ENCODE results near the gene ABCC11. TPM values are rescaled to one million over a fixed set of nuclear protein-coding genes. Genes with fewer than 3 reads are reported as not detected.
"Not testable (repeated sequence)": the region's sequence is repeated elsewhere in the genome, so short reads cannot be mapped to it uniquely, and the experiment has no call there.

The ABCC11 gene
- total RNA-seq, 2 donors from 2014 or later, result not detected

DNA sequence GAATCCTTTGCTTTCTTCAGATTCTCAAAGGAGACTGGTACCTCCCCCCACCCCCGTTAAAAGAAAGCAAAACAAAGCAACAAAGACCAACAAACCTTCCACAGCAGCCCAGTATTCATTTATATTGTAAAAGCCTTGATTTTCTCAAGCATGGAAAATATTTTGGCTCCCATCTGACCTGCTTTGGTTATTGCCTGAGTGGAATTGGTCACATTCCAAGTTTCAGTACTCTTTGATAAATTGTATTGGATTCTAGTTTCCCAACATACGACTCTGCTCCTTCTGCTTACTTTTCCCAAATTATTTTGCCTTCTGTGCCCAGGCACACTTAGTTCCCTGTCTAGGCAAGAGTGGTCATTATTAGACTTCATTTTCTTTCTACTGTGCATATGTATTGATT lies 1.3 kb downstream of the ABCC11 start:
- H3K4me3 ChIP-seq, result no peak overlapping the region
- TF ChIP-seq, protein P1, sequence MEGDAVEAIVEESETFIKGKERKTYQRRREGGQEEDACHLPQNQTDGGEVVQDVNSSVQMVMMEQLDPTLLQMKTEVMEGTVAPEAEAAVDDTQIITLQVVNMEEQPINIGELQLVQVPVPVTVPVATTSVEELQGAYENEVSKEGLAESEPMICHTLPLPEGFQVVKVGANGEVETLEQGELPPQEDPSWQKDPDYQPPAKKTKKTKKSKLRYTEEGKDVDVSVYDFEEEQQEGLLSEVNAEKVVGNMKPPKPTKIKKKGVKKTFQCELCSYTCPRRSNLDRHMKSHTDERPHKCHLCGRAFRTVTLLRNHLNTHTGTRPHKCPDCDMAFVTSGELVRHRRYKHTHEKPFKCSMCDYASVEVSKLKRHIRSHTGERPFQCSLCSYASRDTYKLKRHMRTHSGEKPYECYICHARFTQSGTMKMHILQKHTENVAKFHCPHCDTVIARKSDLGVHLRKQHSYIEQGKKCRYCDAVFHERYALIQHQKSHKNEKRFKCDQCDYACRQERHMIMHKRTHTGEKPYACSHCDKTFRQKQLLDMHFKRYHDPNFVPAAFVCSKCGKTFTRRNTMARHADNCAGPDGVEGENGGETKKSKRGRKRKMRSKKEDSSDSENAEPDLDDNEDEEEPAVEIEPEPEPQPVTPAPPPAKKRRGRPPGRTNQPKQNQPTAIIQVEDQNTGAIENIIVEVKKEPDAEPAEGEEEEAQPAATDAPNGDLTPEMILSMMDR (IDR thresholded peaks at IDR 0.05), result no peak
- no peaks in the 10 kb centered on the region for H3K36me3 ChIP-seq
- H3K27me3 ChIP-seq, result no peaks in the 10 kb centered on the region
- H3K27ac ChIP-seq, result no peak overlapping the region
- H3K9me3 ChIP-seq, result no peaks in the 10 kb centered on the region
- DNase-seq (ENCODE audit: low spot score), result no peak
- peaks cover 0 to 32% of the 10 kb centered on the region in 2 donors for H3K4me1 ChIP-seq

DNA sequence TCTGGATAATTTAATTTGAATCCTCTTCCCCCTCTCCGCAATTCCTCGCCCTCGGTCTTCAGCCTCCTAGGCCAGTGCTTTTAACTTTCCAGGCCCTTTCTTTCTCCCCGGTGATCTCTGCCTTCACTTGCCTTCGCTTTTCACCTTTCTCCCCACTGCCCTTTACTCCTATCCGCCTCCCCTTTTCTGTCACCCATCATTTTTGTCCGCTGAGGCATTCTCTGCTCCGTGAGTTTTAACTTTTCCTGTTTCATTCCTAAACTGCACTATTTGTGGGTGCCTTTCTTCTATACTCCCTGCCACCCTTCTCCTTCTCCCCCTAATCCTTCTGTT lies 2.5 kb downstream of the ABCC11 start:
- no peaks in the 10 kb centered on the region for H3K27me3 ChIP-seq
- no peaks in the 10 kb centered on the region for H3K36me3 ChIP-seq
- peaks cover 0 to 32% of the 10 kb centered on the region in 2 donors for H3K4me1 ChIP-seq
- peak overlapping the region; percentile 83 to 96 for H3K4me3 ChIP-seq
- H3K9me3 ChIP-seq, result no peaks in the 10 kb centered on the region
- H3K27ac ChIP-seq, result peak overlapping the region; percentile 81 to 88
- TF ChIP-seq, protein P1 (IDR thresholded peaks at IDR 0.05), result no peak
- DNase-seq (ENCODE audit: low spot score), result no peak

DNA sequence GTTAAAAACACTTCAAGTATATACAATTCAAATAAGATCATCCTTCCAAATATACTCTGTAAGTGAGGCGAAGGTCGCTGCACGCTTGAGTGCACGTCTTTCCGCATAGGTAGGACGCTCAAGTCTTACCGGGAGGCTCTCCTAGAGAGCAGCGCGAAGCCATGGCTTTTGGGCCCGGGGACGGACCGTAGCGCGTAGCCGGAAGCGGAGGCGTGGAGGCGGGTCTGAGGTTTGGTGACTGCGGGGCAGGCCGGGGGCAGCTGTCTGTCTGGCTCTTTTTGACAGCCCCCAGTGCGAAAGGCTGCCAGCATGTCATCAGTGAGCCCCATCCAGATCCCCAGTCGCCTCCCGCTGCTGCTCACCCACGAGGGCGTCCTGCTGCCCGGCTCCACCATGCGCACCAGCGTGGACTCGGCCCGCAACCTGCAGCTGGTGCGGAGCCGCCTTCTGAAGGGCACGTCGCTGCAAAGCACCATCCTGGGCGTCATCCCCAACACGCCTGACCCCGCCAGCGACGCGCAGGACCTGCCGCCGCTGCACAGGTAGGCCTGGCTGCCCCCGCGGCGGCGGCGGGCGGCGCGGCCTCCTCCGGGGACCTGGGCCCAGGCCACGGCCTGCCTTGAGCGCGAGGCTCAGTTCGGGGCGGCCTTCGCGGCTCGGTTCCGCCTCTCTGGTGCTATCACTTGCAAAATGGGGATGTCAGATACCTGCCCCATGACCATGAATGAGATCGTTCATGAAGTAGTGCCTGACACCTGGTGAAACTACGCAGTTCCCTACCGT lies 3.1 kb downstream of the ABCC11 start, which contains the start of gene LONP2:
TSS of gene LONP2 (plus strand) at position 221 of the 783 bp plus-strand sequence. CDS start at position 310, 89 bp downstream.
- H3K27ac ChIP-seq, result peak within 1 kb of the TSS; percentile 81 to 88
- H3K4me3 ChIP-seq, result peak within 1 kb of the TSS; percentile 83 to 96
- H3K4me1 ChIP-seq, result peaks cover 0 to 32% of the 10 kb centered on the region in 2 donors
- TF ChIP-seq, protein P1 (IDR thresholded peaks at IDR 0.05), result peak in 1 of 2 donors; percentile 16
- no peaks in the 10 kb centered on the region for H3K9me3 ChIP-seq
- H3K27me3 ChIP-seq, result no peaks in the 10 kb centered on the region
- DNase-seq (ENCODE audit: low spot score), result peak; percentile 84
- H3K36me3 ChIP-seq, result no peaks in the 10 kb centered on the region

DNA sequence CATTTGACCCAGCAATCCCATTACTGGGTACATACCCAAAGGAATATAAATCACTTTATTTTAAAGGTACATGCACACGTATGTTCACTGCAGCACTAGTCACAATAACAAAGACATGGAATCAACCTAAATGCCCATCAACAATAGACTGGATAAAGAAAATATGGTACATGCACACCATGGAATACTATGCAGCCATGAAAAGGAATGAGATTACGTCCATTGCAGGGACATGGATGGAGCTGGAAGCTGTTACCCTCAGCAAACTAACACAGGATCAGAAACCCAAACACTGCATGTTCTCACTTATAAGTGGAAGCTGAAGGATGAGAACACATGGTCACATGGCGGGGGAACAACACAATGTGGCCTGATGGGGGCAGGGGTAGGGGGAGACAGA lies 7.2 kb downstream of the ABCC11 start:
- not testable (repeated sequence) for H3K36me3 ChIP-seq; DNase-seq (ENCODE audit: low spot score); H3K4me3 ChIP-seq; H3K9me3 ChIP-seq; H3K27ac ChIP-seq; H3K4me1 ChIP-seq; H3K27me3 ChIP-seq

DNA sequence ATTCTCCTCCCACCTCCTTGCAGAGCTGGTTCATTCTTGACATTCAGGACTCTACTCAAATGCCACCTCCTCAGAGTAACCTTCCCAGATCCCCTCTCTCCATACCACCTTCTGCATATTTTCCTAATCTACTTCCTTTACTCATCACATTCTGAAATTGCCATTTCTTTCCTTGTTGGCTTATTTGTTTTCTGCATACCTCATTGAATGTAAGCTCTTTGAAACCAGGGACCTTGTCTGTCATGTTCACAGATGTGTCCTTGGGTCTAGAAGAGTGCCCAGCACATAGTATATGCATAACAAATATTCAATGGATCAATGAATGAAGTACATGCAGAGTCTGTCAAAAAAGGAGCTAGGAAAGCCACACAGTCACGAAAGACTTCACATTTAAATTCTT lies 11.1 kb downstream of the ABCC11 start:
- no peak overlapping the region for H3K27ac ChIP-seq
- no peaks in the 10 kb centered on the region for H3K36me3 ChIP-seq
- no peaks in the 10 kb centered on the region for H3K4me1 ChIP-seq
- DNase-seq (ENCODE audit: low spot score), result no peak
- no peak overlapping the region for H3K4me3 ChIP-seq
- H3K27me3 ChIP-seq, result no peaks in the 10 kb centered on the region
- no peaks in the 10 kb centered on the region for H3K9me3 ChIP-seq
- TF ChIP-seq, protein P1 (IDR thresholded peaks at IDR 0.05), result no peak

DNA sequence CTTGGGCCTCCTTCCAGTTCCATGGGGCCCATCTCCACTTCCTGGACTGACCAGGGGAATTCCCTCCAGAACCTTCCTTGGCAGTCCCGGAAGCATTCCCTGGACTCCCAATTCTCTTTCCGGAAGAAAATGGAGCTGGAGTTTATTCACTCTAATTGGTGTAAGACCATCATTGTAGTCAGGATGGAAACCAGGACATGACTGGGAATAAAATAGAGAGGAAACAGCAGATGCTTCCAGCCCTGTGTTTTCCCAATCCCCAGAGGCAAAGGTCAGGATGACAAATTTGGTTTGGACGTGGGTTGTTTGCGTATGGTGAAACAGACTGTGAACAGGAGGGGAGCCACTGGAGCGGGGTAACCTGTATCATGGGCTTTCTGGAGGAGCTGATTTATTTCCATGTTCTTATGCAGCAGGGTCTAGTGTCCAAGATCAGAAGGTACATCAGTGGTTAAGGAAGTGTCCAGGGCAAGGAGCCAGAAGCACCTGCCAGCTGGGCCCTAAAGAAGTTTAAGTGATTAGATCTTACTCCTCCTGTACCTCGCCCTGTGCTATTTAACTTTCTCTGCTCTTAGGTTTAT lies 11.7 kb downstream of the ABCC11 start:
- no peaks in the 10 kb centered on the region for H3K36me3 ChIP-seq
- H3K27me3 ChIP-seq, result no peaks in the 10 kb centered on the region
- H3K4me3 ChIP-seq, result no peak overlapping the region
- no peak overlapping the region for H3K27ac ChIP-seq
- TF ChIP-seq, protein P1 (IDR thresholded peaks at IDR 0.05), result no peak
- no peaks in the 10 kb centered on the region for H3K9me3 ChIP-seq
- no peaks in the 10 kb centered on the region for H3K4me1 ChIP-seq
- no peak for DNase-seq (ENCODE audit: low spot score)
